ENCODE measurements around the gene SESTD1.

The SESTD1 gene

DNA sequence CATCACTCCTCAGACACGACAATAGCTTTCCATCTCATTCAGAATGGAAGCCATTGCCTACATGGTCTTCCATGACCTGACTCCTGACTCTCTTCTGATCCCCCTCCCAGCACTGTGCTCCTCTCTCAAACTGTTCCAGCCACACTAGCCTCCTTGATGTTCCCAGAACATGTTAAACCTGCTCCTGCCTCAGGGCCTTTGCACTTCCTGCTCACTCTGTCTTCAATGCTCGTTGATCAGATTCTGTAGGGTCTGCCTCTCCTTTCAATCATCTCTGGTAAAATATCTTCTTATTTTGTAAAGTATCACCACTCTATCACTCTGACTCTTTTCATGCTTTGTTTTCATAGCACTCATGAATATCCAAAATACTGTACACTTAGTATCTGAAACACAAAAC is 84.9 kb downstream of the SESTD1 start:
- no peak for DNase-seq

DNA sequence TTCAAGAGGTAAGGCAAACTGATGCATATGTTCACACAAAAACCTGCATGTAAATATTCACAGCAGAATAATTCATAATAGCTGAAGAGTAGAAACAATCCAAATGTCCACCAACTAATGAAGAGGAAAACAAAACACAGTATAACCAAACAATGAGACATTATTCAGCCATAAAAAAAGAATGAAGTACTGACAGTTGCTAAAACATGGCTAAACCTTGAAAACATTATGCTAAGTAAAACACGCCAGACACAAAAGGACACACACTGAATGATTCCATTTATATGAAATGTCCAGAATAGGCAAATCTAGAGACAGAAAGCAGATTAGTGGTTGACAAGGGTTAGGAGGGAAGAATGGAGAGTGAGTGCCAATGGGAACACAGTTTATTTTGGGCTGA is 86.9 kb downstream of the SESTD1 start:
- DNase-seq: no peak

DNA sequence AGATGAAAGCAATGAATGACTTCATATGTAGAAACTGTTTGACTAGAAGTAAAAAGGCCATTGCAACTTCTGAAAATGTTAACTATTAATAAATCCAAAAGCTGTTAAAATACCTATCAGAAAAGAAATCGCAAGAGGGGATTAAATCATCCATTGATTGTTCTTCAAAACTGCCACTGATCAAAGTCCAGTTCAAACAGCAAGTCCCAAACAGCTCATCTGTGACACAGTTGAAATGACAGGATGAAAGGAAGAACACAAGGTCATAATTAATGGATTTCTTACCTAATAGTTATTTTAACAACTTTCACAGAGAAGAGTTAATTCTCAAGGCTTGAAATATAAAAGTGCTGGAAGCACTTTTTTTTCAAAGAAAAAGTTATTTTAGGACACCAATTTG is 90.4 kb downstream of the SESTD1 start:
- no peak for DNase-seq

DNA sequence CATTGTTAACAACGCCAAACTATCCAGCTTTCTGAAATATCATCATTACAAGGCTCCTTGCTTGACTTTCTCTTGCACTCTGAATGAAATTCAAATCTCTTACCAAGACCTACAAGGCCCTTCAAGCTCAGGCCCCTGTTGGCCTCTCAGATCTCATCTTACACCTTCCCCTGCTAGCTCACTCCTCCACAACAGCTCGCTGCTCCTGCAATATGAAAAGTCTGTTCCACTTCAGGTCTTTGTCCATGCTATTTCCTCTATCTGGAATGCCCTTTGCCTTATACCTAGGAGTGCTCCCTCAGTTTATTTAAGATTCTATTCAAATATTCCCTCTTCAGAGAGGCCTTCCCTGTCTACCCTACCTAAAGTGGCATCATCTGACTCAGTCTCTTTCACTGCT is 91.7 kb downstream of the SESTD1 start:
- DNase-seq: no peak

DNA sequence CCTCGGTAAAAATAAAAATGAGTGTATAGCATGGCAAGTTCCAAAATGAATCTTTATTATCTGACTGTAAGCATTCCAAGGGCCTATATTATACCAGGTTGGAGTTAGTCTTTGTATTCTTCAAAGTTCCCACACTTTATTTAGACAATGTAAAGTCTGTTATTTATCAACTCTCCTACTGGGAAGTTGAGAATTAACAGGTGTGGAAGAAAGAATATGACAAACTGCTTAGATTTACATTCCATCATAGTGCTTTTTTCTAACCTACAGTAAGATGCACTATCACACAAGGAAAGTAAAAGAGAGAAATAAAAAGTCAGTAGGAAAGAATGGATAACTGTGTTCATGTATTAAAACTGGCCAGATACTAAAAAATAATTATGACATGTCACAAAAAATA is 93.3 kb downstream of the SESTD1 start:
- no peak for DNase-seq

DNA sequence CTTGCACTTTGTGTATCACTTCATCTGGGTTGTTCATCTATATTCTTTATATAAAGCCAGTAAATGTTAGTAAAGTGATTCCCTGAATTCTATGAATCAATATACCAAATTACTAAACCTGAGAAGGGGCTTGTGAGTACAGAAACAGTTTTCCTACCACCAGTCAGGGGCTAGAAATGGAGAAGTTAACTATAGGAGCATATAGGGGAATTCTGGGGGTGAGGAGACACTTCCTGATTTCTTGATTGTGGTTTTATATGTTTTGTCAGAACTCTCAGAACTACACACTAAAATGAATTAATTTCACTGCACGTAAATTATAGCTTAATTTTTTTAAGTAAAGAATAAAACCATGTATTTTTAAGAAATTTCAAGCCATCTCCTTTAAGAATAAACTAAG is 93.7 kb downstream of the SESTD1 start:
- no peak for DNase-seq

DNA sequence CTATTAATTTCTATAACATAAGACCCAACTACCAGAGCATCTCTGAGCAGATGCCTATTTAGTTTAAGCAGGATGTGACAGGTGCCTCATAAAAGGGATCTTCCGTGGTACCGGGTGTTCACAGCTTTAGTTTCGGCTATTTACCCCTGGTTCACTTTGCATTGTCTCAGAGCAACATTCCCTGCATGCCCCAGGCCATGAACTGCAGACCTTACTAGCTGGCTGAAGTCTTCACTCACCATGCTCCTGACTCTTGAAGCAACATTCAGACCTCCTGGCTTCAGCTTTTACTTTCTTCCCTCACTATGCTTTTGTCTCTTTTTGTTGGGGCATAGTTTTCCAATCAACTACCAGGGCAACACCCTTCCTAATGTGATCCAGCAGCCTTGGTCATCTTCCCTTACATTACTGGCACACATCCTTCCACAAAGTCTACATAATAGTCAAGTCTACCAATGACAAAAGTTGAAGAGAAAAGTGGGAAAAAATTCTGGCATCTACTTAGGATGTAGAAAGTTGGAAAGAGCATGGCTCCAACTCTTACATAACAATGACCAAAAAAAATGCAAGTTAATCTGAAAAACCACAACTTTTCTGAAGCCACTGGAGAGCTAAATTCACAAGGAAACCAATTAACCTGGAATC is 99.2 kb downstream of the SESTD1 start:
- no peak for DNase-seq

DNA sequence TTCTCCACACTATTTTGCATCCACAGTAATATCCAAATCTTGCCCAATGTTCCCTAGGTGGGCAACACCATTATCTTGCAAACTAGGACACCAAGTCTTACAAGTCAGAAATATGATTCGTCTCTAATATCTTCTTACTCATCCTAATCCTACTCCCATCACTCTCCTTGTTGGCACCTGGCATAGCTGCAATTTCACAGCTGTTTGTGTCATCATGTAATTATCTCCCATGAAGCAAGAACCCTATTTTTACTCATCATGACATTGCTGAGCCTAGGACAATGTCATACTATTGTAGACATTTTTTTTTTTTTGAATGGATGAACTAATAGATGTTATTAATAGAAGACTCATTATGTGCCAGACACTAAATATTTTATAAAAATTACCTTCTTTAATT is 123.4 kb downstream of the SESTD1 start:
- DNase-seq: no peak

DNA sequence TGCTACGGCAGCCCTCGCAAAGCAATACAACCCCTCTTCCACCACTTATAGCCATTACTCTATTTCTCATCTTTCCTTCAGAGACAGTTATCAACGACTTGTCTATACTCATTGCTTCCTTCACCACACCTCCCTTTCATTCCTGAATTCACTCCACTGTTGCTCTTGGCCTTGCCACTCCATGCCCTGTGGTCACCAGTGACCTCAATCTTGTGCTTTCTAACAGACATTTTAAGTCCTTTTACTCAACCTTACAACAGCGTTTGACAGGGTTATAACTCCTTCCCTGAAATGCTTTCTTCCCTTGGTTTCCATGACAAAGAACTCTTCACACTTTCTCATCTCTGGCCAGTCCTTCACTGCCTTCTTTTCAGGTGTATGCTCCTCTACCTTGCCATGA is 124.1 kb downstream of the SESTD1 start:
- DNase-seq: no peak

DNA sequence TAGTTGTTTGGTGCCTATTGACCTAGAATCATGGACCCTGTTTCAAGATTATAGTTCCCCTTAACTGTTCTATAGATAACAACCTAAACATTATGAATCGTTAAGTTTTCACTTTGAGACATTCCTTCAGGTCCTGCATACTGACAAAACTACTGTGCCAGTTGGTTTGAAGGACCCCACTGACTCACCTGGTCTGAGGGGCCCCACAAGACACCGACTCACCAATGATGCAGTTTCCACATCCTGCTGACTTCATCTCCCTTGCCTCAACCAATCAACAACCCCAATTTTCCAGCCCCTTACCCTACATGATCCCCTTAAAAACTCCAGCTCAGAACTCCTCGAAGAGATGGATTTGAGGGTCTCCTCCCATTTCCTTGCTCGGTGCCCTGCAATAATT is 125.1 kb downstream of the SESTD1 start:
- DNase-seq: peak; percentile 19

DNA sequence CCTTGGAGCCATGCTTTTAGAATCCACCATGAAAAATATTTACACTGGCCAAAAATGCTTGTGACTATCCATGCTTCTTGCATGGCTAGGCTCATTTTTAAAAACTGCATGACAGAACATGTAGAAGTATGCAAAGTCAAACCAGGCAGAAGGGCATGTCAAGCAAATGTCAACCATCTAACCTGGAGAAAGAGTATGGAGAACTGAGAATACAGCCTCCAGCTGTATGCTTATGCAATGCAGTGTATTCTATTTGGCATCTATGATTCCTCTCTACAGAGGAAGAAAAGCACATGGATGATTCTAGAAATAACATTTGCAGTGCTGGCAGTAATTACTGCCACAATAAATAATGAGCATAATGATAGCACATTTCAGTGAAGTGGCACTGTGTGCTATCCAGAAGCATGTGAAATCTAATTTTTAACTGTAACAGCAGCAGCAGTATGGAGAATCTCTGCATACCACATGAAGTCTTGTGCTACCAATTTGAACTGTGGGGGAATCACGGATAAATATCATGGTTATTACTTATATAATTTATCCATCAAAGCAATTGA is 127.4 kb downstream of the SESTD1 start:
- DNase-seq: no peak

DNA sequence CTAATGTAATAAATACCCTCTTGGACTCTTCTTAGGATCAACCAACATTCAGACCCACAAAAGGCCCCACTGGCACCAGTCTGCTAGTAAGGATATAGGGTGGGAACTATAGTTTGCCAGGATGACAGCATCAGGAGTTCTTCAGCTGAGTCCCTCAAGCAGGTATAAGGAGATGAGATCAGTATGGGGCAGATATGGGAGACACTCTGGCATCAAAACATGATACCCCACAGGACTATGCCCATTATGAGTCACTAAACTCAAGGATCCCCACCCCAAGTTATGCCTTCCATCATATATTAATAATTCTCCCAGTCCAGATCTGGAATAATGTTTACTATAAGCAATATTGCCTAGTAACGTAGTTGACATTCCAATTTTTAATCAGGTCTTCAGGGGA is 131.6 kb downstream of the SESTD1 start:
- no peak for DNase-seq

DNA sequence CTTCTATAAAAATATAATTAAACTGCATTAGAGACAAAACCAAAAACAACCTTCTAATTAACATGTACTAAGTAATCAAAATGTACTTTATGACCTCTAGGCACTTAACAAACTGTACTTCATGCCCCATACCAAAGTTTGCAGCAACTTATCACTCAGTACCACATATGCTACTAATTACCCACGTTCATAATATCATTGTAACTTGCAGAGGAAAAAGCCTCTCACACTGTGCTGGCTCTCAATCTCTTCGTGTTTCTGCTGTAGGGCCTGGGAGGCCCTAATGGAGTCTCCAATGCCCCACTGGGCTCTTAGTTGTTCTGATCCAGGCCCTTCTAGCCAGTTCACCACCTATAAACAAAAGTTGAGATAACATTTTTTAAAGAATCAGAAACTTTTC is 132.6 kb downstream of the SESTD1 start:
- DNase-seq: no peak

DNA sequence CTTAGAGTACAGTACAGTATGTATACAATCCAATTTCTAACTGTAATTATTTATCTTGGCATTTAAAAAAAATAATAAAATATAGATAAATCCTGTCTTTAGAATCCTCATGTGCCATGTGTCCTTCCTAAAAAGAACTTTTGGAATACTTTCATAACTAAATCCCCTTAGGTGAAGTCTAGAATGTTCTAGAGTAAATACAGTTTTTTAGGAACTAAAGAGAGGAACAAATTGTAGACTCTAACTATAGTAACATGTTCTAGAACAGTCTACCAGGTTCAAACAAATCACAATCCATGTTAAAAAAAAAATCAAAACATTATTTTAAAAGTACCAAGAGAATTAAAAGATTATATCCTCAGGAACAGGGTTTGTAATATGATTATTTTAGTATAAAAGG is 134.1 kb downstream of the SESTD1 start:
- no peak for DNase-seq

DNA sequence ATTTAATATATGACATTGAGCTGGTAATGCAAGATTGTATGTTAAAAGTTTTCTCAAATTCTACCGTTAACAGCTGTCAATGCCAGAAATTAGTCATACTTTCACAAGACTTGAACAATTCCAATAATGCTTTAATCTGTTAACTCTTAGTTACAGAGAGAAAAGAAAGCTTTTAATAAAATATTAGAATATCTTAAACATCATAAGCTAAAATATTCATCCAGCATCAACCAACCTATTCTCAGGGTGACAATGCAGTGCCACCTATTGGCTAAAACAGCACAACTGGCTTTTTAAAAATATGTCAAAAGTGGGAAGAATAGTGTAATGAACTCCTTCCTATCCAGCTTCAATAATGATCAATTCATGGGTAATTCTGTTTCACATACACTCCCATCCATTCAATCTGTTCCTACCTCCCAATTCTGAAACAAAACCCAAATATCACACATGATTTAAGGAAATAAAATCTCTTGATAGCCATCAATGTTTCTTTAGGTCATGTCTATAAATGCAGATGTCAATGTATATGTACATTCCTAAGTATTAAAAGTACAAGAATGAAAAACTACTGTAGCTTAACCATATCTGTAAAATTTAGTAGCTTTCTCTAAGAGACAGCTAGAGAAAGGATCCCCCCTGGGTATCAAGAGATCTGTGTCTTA is 134.9 kb downstream of the SESTD1 start:
- no peak for DNase-seq

DNA sequence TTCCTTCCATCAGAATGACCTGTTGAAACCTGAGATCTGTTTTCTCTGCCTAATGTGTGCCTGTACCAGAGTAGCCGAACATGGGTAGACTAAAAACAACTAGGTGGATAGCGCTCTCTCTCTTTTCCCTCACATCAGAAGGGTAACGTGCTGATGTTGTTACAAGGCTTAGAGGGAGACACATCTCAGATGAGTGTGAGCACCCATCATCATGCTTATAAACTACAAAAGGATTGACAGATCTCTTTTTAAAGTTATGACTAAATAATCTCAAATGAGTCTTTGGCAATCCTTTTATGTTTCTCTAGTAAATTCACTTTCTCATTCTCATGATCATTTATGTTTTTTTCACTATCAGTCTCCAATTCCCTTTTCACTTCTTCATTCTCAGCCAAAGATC is 139.2 kb downstream of the SESTD1 start:
- no peak for DNase-seq

DNA sequence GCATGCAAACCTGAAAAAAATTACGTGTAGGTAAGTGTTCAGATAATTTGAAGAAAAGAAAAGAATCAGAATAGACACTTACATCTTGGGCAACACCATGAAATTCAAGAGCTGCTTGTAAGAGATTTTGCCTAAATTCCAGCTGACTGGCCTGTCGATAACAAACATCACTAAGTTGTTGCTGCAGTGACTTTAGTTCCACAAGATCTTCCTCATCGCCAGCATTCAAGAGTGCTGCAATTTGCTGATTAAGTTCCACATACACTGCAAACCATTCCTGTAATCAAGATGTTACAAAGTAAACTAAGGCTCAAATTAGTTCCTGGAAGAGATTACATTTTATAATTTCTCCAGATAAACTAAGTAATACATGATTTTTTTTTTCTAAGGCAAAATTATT is 140.3 kb downstream of the SESTD1 start:
- DNase-seq: no peak

DNA sequence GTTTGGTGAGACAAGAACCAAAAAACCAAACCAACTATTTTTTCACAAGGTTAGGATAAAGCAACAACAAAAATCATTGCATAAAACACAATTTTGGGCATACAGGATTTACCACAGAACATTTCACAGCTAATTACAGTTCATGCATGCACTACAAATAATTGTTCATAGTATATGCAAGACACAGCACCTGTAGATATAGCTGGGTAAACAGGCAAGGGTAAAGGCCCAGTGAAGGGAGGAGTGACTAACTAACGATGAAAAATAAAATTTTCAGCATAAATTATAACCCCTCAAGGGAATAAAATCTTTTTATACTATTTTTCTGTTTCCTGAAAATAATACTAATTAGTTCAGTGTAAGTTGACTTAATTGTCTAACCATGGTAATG is 141.4 kb downstream of the SESTD1 start:
- DNase-seq: no peak

DNA sequence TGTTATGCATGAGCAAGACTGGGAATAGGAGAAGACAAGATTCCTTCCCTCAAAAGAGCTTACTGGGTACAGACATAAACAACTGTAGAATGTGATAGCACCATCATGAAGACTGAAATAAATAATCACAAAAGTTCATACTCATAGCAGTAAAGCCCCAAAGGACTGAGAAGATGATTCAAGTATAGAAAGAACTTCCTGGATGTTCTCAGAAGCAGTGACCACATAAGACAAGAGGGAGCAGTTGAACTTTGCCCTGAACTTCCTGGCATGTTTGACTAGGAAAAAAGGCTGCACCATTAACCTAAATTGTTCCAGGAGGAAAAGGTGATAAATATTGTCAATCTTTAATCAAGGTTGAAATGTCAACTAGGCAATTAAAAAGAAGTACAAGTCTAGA is 156.9 kb downstream of the SESTD1 start:
- no peak for DNase-seq

DNA sequence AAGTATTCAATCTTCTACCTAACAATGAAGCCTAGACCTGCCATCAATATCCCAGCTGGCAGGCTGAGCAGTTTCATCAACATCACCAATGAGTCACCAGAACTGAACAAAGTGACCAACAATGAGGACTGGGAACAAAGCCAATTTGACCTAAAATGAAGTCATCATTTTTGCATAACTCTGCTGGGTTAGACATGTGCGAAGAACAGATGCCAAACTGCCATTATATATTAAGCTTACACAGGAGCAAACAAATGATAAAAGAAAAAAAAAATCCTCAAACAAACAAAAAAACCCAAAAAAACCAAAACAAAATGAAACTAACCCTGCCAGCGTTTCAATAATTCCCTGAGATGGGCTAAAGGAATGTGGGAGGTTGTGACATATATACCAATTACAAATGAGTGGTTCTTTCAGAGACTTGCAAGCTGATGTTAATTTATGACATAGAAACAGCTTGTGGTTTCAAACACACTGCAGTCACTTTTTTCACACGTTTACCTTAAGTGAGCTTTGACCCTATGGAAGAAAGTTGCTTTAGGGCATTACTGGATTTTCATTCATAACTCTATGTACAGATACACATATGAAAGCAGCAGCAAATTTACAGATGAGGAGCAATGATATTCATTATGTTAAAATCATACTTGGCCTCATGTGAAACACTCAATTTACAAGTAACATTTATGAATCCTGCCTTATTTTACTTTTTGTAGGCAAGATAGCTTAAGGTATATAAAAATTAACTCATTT is 157.8 kb downstream of the SESTD1 start:
- no peak for DNase-seq

DNA sequence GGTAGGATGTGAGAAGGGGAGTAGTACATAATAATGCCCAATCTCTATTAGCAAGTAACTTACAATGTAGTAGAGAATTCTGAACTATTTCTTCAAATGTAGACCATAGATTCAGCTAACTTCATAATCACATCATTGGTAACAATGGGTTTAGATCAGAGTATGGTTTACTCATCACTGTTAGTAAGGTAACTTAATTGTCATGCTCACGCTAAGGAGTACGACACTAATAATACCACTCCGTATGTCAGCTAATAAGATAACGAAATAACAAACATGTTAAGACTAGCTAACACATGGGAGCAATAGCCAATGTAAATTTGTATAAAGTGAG is 158.3 kb downstream of the SESTD1 start:
- no peak for DNase-seq

DNA sequence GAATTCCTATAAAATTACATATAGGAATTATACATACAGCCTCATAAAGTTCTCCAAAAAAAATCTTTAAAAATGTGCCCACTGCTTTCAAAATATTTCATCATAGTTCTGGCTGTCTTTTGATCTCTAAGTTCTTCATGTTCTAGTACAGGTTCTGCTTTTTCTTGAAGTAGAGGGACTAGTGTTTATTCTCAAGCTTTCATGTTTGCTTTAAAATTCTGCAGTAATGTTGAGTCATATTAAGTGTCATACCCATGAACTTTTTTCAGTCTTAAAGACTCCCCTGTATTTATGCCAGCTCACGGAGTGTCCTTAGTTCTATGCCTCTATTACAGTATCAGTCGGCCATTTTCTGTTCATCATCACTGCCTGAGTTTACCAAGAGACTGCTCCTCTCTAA is 159.9 kb downstream of the SESTD1 start:
- no peak for DNase-seq

DNA sequence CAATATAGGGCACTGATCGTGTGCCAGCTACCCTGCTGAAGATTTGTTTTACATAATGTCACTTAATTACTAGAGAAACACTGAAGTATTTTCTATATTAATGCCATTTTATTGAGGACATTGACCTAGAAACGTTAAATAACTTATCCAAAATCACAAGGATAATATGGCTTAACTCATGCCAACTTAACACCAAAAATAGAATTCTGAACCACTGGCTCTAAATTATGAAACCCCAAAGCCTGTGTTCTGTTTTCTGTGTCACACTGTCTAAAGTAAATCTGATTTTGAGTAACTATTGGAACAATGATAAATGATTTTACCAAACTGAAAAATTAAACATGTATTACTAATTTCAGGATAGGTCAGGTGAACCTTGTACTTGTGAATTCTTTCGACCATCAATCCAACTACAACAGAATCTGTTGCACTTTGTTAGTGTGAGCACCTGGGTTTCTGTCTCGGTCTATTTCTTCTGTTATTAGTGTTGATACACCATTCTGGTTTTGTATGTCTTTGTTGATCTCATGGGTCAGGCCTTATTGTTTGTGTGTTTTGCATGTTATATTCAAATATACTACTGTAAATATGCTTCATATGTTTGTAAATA is 166.4 kb downstream of the SESTD1 start:
- DNase-seq: no peak

DNA sequence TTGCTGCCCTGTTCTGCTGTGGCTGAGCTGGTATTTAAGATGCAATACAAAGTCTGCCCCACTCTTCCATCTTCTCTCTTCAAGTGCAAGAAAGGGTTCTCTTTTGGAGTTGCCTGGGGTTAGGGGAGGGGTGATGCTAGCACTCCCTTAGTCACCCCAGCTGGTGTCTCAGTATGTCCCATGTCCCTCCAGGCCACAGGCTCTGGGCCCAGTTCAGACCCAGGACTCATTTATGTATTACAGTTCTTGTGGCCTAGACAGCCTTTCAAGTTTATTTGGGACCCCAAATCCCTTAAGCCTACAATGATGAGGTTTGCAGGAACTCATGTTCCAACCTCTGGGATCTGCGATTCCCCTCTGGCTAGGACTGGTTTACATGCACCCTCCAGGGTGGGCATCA is 167.5 kb downstream of the SESTD1 start:
- no peak for DNase-seq

Measured in stimulated activated CD4-positive, alpha-beta T cell treated with anti-CD3 and anti-CD28 coated beads, Interleukin-15, amount 100 ng/mL, for 24 hours (primary cell).